IMR-90 (cell line): ENCODE data around the gene ZKSCAN4. TPM values are rescaled to one million over a fixed set of nuclear protein-coding genes. Genes with fewer than 3 reads are reported as not detected.

Source experiments
- CEBPB ChIP-seq: IDR thresholded peaks from 2 replicates; pipeline ENCODE4 v1.6.1; 2012; ENCODE audit warnings: low read depth, low read length, improper control_type of control experiment
- polyA plus RNA-seq, 3 experiments: library from polyadenylated mRNA; depleted of rRNA; stranded (reverse); fragments of >200 nt; gene quantifications; 2 replicates each; pipeline ENCODE4 v1.2.3, GENCODE V29; 2012; ENCODE audit warnings: low replicate concordance in 1 of 3
- total RNA-seq: library from RNA; depleted of rRNA; stranded (reverse); fragments of >200 nt; gene quantifications from 2 replicates; pipeline ENCODE4 v1.2.3, GENCODE V29; 2012
- TF ChIP-seq, protein P1 (sequence below): fragments of 150-350 bp; IDR thresholded peaks from 2 replicates; pipeline ENCODE4 v1.6.1; 2016; ENCODE audit warnings: low read depth, mild to moderate bottlenecking, low read length, moderate library complexity, borderline replicate concordance

ZKSCAN4 gene
- total and polyA plus RNA-seq, 2 of the 4 experiments (the other 2 are of a cell fraction), result 2.4 to 5.7 TPM

DNA sequence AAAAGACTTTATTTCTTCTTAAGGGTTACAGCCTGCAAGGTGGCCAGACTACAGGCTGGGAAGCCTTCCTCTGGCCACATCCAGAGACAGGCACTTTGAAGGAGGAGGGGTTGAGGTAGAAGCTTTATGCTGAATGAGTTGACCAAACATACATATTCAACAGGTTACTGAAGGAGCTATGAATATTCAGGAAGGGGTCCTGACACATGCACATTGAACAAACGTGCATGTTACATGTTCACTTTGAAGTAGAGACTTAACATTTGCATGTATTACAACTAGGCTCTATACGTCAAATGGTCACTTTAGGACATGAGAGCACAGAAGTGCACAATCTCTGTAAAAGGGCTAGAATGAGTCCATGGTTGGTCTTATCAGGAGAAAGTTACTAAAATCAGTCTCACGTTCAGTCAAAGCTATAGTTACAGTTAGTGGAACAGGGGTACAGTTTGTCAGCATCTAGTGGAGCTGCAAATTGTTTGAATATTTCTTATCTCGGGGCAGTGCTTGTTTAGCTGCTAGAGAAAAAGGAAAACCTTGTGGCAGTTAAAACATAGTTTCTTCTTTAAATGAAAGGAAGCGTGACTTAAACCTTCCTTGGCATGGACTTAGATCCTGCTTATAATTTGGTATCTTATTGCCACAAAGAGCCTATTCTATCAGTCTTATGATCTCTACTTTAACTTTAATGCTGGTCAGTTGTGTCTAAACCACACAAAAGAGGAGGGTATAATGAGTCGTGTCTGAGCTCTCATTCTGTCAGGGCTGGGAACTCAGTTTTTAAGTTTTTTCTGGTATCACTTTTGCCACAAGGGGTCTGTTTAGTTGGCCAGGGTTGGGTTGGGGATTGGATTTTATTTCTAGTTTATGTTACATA lies 31.6 kb downstream of the ZKSCAN4 start (continued):
- TF ChIP-seq, protein P1, sequence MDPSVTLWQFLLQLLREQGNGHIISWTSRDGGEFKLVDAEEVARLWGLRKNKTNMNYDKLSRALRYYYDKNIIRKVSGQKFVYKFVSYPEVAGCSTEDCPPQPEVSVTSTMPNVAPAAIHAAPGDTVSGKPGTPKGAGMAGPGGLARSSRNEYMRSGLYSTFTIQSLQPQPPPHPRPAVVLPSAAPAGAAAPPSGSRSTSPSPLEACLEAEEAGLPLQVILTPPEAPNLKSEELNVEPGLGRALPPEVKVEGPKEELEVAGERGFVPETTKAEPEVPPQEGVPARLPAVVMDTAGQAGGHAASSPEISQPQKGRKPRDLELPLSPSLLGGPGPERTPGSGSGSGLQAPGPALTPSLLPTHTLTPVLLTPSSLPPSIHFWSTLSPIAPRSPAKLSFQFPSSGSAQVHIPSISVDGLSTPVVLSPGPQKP, result no peak
- no peak for TF ChIP-seq CEBPB
